Heart left ventricle (tissue), 16 donors: ENCODE results near the gene PCBP3. TPM values are rescaled to one million over a fixed set of nuclear protein-coding genes. Genes with fewer than 3 reads are reported as not detected.

ENCODE experiments used
- ATAC-seq, 4 donors: fragments of 200-7000 bp; cut with Tn5 transposase; one replicate each; pipeline ENCODE4 v1.9.1; 2020 to 2022; ENCODE audit warnings: moderate library complexity in 4 of 4, mild to moderate bottlenecking in 3 of 4, moderate number of reproducible peaks in 1 of 4
- DNase-seq, 5 donors: peaks; one replicate each; pipeline ENCODE4 v3.0.0-alpha.2; 2020
- H3K27ac ChIP-seq, 12 donors: fragments of 200-600 bp; sonication (generic) in 4 of 12; one replicate each; pipeline versions ENCODE4 v1.5.0 to v1.8.0; 2016 to 2022; ENCODE audit warnings: mild to moderate bottlenecking in 2 of 12
- H3K27me3 ChIP-seq, 9 donors: fragments of 200-600 bp; sonication (generic) in 2 of 9; one replicate each; pipeline versions ENCODE4 v1.5.1 to v1.8.0; 2016 to 2022; ENCODE audit warnings: mild to moderate bottlenecking in 3 of 9
- H3K36me3 ChIP-seq, 9 donors: fragments of 200-600 bp; sonication (generic) in 2 of 9; one replicate each; pipeline versions ENCODE4 v1.5.0 to v1.8.0; 2018 to 2022; ENCODE audit warnings: mild to moderate bottlenecking in 2 of 9
- H3K4me1 ChIP-seq, 12 donors: fragments of 200-600 bp; sonication (generic) in 4 of 12; one replicate each; pipeline versions ENCODE4 v1.5.0 to v1.8.0; 2016 to 2022; ENCODE audit warnings: mild to moderate bottlenecking in 3 of 12
- H3K4me3 ChIP-seq, 12 donors: fragments of 200-600 bp; sonication (generic) in 4 of 12; one replicate each; pipeline versions ENCODE4 v1.5.0 to v1.8.0; 2017 to 2022; ENCODE audit warnings: mild to moderate bottlenecking in 9 of 12, moderate library complexity in 4 of 12
- H3K9me3 ChIP-seq, 12 donors: fragments of 200-600 bp; sonication (generic) in 4 of 12; one replicate each; pipeline versions ENCODE4 v1.5.0 to v1.8.0; 2016 to 2022; ENCODE audit warnings: mild to moderate bottlenecking in 1 of 12
- POLR2A ChIP-seq, 2 donors: fragments of 450-650 bp; IDR thresholded peaks; one replicate each; pipeline ENCODE4 v1.6.1; 2017; ENCODE audit warnings: antibody characterized with exemption in 2 of 2, mild to moderate bottlenecking in 2 of 2, moderate library complexity in 2 of 2
- WGBS, 4 donors: extraction: QIAGEN DNeasy Blood & Tissue Kit in 2 of 4; methylation state at CpG; one replicate each; pipeline versions ENCODE4 v1.1.5 to v1.1.7; 2013 to 2018; 5-methylcytosine and 5-hydroxymethylcytosine counted together
- intact Hi-C, 10 donors: fragments of 100-400 bp; cut with DNase I; formaldehyde crosslinking; loops; one replicate each; pipeline versions ENCODE4 v1.11.1 to v1.14.2; 2022
- polyA plus RNA-seq, 2 donors: library from polyadenylated mRNA; stranded (reverse); fragments of 200-250 nt; gene quantifications; one replicate each; pipeline ENCODE4 v1.2.3, GENCODE V29; 2013
- total RNA-seq, 9 donors: library from RNA; depleted of rRNA in 2 of 9; stranded (reverse); fragments of >200 nt in 2 of 9; fragmentation: NEBNext Ultra II Directional in 3 of 9; extraction: Animal tissue kit (Norgen Biotek cat#: 25700) in 3 of 9; gene quantifications; one replicate each; pipeline versions ENCODE4 v1.1.0 to v1.2.4, GENCODE V29; 2016 to 2023
- TF ChIP-seq, protein P1 (sequence below), 12 donors: fragments of 200-600 bp; sonication (generic) in 4 of 12; IDR thresholded peaks; one replicate each; pipeline versions ENCODE4 v1.5.0 to v1.8.0; 2018 to 2022; ENCODE audit warnings: antibody characterized with exemption in 12 of 12, mild to moderate bottlenecking in 5 of 12
- donor health status: ischemic (EF 13 %, LVEDD 7.1; RV severe dilation, severe dysfunction).
- donor health status: healthy with polysubstance abuse.
- donor health status: DM: no; HTN: yes; CAD: no.
- donor health status: DM: no; HTN: no; CAD: no.
- donor health status: ischemic (EF 25% LVEDD 6.9; RV normal size, moderate dysfunction).
- donor health status: ischemic (EF 25% LVEDD 5.7; RV mildly dilated, moderate dysfunction).
- donor health status: healthy.
- donor health status: DM: yes; HTN: yes; CAD: no.
- donor health status: ischemic (EF 35%, LVEDD 5.7; RV mildly dilated, moderate dysfunction).
- donor health status: nonischemic (EF 11% LVEDD 7.7; RV severe dilation, severe dysfunction).
- donor health status: DM: yes; HTN: yes; CAD: no.
- donor health status: PGD.
- donor health status: ischemic (EF 29% LVEDD 5.4; RV normal size, mild dysfunction).
- donor health status: nonischemic (EF 23%, LVEDD 6.1; RV moderate dilation, normal function).

PCBP3 gene
- total and polyA plus RNA-seq, 11 donors, result 0.72 to 11.4 (median 2.5) TPM; not detected in 1

DNA sequence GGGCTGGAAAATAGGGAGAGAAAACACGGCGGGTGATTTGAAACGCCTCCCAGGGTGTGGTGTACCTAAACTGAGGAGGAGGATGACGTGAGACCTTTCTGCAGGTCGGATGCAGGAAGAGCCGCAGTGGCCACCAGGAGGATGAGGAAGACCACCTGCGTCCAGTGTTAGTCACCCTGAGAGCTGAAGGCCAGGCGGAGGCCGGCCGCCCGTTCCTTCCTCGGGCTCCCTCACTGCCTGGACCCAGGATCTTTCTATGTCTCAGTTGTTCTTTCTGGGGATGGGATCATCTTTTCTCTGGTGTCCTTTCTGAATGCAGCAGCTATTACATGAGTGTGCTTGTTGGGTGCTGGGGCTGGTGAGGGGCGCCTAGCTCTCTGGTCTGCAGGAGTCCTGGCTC, 263.3 kb downstream of the PCBP3 start:
- TF ChIP-seq, protein P1, sequence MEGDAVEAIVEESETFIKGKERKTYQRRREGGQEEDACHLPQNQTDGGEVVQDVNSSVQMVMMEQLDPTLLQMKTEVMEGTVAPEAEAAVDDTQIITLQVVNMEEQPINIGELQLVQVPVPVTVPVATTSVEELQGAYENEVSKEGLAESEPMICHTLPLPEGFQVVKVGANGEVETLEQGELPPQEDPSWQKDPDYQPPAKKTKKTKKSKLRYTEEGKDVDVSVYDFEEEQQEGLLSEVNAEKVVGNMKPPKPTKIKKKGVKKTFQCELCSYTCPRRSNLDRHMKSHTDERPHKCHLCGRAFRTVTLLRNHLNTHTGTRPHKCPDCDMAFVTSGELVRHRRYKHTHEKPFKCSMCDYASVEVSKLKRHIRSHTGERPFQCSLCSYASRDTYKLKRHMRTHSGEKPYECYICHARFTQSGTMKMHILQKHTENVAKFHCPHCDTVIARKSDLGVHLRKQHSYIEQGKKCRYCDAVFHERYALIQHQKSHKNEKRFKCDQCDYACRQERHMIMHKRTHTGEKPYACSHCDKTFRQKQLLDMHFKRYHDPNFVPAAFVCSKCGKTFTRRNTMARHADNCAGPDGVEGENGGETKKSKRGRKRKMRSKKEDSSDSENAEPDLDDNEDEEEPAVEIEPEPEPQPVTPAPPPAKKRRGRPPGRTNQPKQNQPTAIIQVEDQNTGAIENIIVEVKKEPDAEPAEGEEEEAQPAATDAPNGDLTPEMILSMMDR (IDR thresholded peaks at IDR 0.05), result no peak
- no peak for TF ChIP-seq POLR2A (IDR thresholded peaks at IDR 0.05)
- ATAC-seq (no peak), DNase-seq (peak in 1 of 5 donors; percentile 3)
- no peak overlapping the region for H3K27ac ChIP-seq
- intact Hi-C loops, result no loop called here
- H3K4me3 ChIP-seq, result no peak overlapping the region
- peaks cover 0 to 7% (median 0%) of the 10 kb centered on the region in 12 donors for H3K4me1 ChIP-seq
- no peaks in the 10 kb centered on the region for H3K9me3 ChIP-seq
- H3K27me3 ChIP-seq, result no peaks in the 10 kb centered on the region
- no peaks in the 10 kb centered on the region for H3K36me3 ChIP-seq
- 93 to 96% (median 95%) methylated on average over 13 of the region's 13 CpGs for WGBS, 4 donors

GRCh38 chr21:45908536-45909237, 265.2 kb downstream of the PCBP3 start:
- Histone ChIP-seq H3K36me3 (no peaks in the 10 kb centered on the region), H3K4me3 (no peak overlapping the region), H3K27me3 (no peaks in the 10 kb centered on the region), H3K9me3 (no peaks in the 10 kb centered on the region), H3K27ac (no peak overlapping the region), H3K4me1 (peaks cover 0 to 7% (median 0%) of the 10 kb centered on the region in 12 donors)
- DNase-seq, result peak in 3 of 5 donors; percentile 12 to 62 (median 30)
- TF ChIP-seq POLR2A (IDR thresholded peaks at IDR 0.05), result no peak
- TF ChIP-seq, protein P1 (IDR thresholded peaks at IDR 0.05), result no peak
- intact Hi-C loops, result no loop called here
- 86 to 90% (median 89%) methylated on average over 16 to 27 of the region's 27 CpGs for WGBS, 4 donors
- no peak for ATAC-seq

DNA sequence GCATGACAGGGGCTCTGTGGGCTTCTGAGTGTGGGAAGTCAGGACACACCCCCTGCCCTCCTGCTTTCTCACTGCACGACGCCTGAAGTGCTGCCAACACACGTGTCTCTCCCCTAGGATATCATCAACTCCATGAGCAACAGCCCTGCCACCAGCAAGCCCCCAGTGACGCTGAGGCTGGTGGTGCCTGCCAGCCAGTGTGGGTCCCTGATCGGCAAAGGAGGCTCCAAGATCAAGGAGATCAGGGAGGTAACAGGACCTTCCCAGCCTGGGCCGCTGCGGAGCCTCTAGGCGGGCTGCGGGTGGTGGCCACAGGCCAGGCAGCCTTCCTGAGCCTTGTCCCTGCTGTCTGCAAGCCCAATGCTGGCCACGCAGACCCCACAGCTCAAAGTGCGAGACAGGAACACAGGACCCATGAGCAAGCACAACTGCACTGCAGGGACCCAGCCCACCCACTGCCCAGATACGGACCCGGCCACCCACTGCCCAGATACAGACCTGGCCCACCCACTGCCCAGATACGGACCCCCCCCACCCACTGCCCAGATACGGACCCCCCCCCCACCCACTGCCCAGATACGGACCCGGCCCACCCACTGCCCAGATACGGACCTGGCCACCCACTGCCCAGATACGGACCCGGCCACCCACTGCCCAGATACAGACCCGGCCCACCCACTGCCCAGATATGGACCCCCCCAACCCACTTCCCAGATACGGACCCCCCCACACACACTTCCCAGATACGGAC, 265.9 kb downstream of the PCBP3 start:
- Histone ChIP-seq H3K36me3 (no peaks in the 10 kb centered on the region), H3K9me3 (no peaks in the 10 kb centered on the region), H3K4me1 (peaks cover 0 to 7% (median 0%) of the 10 kb centered on the region in 12 donors), H3K4me3 (no peak overlapping the region), H3K27me3 (no peaks in the 10 kb centered on the region), H3K27ac (no peak overlapping the region)
- 67 to 86% (median 82%) methylated on average over 6 to 23 of the region's 23 CpGs for WGBS, 4 donors
- TF ChIP-seq, protein P1 (IDR thresholded peaks at IDR 0.05), result no peak
- no peak for TF ChIP-seq POLR2A (IDR thresholded peaks at IDR 0.05)
- intact Hi-C loops, result no loop called here
- peak in 1 of 5 donors; percentile 25 for DNase-seq
- ATAC-seq, result no peak

GRCh38 chr21:45910155-45910547, 266.6 kb downstream of the PCBP3 start:
- peak in 2 of 5 donors; percentile 2 to 33 for DNase-seq
- intact Hi-C loops, result no loop called here
- WGBS, 4 donors, result 40 to 57% (median 46%) methylated on average over 1 to 5 of the region's 5 CpGs

More at GRCh38 chr21:45910155-45910547, 266.6 kb downstream of the PCBP3 start:
- Histone ChIP-seq H3K4me1 (peaks cover 0 to 7% (median 0%) of the 10 kb centered on the region in 12 donors), H3K36me3 (no peaks in the 10 kb centered on the region), H3K4me3 (no peak overlapping the region), H3K9me3 (no peaks in the 10 kb centered on the region), H3K27ac (no peak overlapping the region), H3K27me3 (no peaks in the 10 kb centered on the region)
- TF ChIP-seq, protein P1 (IDR thresholded peaks at IDR 0.05), result no peak
- TF ChIP-seq POLR2A (IDR thresholded peaks at IDR 0.05), result no peak
- ATAC-seq, result peak in 1 of 4 donors; percentile 23
